Thyroid gland (tissue), 4 donors: ENCODE results near the gene HAAO.

Experiments used
- POLR2A ChIP-seq, 2 donors: fragments of 450-650 bp; IDR thresholded peaks; one replicate each; pipeline ENCODE4 v1.6.1; 2017; ENCODE audit warnings: antibody characterized with exemption in 2 of 2, mild to moderate bottlenecking in 2 of 2, moderate library complexity in 1 of 2
- TF ChIP-seq, protein P1 (sequence below), 6 experiments: fragments of 200-600 bp in 3 of 6; fragments of 450-650 bp in 3 of 6; sonication (generic) in 3 of 6; IDR thresholded peaks; one replicate each; pipeline ENCODE4 v1.5.1; 2016 to 2019; ENCODE audit warnings: antibody characterized with exemption in 6 of 6, mild to moderate bottlenecking in 2 of 6, inconsistent platforms in 1 of 6, moderate library complexity in 1 of 6

DNA sequence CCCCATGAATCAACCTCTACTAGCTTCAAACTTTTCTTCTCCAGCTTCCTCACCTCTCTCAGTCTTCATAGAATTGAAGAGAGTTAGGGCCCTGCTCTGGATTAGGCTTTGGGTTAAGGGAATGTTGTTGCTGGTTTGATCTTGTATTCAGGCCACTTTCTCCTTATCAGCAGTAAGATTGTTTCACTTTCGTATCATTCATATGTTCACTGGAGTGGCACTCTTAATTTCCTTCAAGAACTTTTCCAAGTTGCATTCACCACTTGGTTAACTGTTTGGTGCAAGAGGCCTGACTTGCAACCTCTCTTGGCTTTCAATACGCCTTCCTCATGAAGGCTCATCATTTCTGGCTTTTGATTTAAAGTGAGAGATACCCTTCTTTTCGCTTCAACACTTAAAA is 51.2 kb downstream of the HAAO start:
- TF ChIP-seq, protein P1, sequence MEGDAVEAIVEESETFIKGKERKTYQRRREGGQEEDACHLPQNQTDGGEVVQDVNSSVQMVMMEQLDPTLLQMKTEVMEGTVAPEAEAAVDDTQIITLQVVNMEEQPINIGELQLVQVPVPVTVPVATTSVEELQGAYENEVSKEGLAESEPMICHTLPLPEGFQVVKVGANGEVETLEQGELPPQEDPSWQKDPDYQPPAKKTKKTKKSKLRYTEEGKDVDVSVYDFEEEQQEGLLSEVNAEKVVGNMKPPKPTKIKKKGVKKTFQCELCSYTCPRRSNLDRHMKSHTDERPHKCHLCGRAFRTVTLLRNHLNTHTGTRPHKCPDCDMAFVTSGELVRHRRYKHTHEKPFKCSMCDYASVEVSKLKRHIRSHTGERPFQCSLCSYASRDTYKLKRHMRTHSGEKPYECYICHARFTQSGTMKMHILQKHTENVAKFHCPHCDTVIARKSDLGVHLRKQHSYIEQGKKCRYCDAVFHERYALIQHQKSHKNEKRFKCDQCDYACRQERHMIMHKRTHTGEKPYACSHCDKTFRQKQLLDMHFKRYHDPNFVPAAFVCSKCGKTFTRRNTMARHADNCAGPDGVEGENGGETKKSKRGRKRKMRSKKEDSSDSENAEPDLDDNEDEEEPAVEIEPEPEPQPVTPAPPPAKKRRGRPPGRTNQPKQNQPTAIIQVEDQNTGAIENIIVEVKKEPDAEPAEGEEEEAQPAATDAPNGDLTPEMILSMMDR (IDR thresholded peaks at IDR 0.05): no peak
- TF ChIP-seq POLR2A (IDR thresholded peaks at IDR 0.05): no peak
